ENCODE measurements around the gene NT5M. TPM values are rescaled to one million over a fixed set of nuclear protein-coding genes. Genes with fewer than 3 reads are reported as not detected.

NT5M gene
- total RNA-seq, 1 donor from 2014 or later: 0.93 TPM

GRCh38 chr17:17325816-17326215, 22.6 kb downstream of the NT5M start:
- Mint-ChIP-seq H3K9me3 (no peaks in the 10 kb centered on the region), H3K27ac (no peak overlapping the region)

DNA sequence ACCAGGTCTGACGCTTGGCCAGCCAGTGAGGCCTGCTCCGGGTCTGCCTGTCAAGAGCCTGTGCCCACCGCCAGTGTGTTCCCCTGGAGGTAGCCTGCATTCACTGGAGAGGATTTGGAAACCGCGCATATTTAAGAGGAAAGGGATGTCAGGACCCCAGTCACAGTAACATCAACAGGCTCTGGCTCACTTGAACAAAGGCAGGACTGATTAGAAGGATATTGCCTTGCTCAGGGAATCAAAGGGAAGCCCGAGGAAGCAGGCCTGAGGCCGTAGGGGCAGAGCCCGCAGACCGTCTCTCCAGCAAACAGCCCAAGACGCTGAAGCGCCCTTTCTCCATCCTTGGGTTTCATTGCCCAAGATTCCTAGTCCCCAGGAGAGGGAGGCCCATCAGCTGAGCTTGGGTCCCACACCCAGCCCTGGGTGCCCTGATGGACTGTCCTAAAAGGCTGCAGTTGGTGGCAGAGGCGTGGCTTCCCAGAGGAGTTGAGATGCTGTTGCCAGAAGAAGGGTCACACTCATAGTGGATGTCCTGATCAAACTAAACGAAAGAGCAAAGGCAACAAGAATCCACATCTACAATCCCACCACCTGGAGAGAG, 23.2 kb downstream of the NT5M start:
- ATAC-seq (ENCODE audit: low read depth) (no peak), DNase-seq (no peak)
- H3K4me1 Mint-ChIP-seq: no peaks in the 10 kb centered on the region
- no peaks in the 10 kb centered on the region for H3K36me3 Mint-ChIP-seq (ENCODE audit: low read depth)
- TF ChIP-seq, protein P1, sequence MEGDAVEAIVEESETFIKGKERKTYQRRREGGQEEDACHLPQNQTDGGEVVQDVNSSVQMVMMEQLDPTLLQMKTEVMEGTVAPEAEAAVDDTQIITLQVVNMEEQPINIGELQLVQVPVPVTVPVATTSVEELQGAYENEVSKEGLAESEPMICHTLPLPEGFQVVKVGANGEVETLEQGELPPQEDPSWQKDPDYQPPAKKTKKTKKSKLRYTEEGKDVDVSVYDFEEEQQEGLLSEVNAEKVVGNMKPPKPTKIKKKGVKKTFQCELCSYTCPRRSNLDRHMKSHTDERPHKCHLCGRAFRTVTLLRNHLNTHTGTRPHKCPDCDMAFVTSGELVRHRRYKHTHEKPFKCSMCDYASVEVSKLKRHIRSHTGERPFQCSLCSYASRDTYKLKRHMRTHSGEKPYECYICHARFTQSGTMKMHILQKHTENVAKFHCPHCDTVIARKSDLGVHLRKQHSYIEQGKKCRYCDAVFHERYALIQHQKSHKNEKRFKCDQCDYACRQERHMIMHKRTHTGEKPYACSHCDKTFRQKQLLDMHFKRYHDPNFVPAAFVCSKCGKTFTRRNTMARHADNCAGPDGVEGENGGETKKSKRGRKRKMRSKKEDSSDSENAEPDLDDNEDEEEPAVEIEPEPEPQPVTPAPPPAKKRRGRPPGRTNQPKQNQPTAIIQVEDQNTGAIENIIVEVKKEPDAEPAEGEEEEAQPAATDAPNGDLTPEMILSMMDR (IDR thresholded peaks at IDR 0.05): no peak
- H3K27ac Mint-ChIP-seq: no peak overlapping the region
- no peak overlapping the region for H3K4me3 Mint-ChIP-seq
- no peaks in the 10 kb centered on the region for H3K9me3 Mint-ChIP-seq
- POLR2A ChIA-PET: no interaction called here
- CTCF ChIA-PET: no interaction called here
- no peaks in the 10 kb centered on the region for H3K27me3 Mint-ChIP-seq
- intact Hi-C loops (cut with micrococcal nuclease): no loop called here

More at GRCh38 chr17:17325816-17326215, 22.6 kb downstream of the NT5M start:
- ATAC-seq (ENCODE audit: low read depth) (no peak), DNase-seq (no peak)
- Mint-ChIP-seq H3K4me3 (no peak overlapping the region), H3K4me1 (no peaks in the 10 kb centered on the region), H3K27me3 (no peaks in the 10 kb centered on the region), H3K36me3 (ENCODE audit: low read depth) (no peaks in the 10 kb centered on the region)
- TF ChIP-seq, protein P1 (IDR thresholded peaks at IDR 0.05): no peak
- ChIA-PET CTCF (no interaction called here), POLR2A (no interaction called here)
- intact Hi-C loops (cut with micrococcal nuclease): no loop called here

DNA sequence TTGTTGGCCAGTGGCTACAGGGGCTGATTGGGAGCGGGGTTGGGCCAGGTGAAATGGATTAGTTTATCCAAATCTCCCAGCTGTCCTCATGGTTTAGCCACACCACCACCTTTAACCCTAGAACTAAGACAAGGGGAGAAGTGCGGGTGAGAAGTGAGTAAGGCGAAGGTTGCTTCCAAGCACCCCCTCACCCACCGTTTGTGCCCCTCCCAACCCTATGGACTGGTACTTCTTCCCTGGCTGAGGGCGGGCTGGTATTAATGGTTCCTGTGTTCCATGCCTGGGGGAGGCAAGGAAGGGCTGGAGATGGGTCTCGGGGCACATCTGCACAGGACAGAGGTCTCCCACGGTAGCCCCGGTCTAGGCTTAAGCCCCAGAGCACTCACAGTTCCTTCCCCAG, 25.1 kb downstream of the NT5M start:
- DNase-seq: no peak
- no peak for ATAC-seq (ENCODE audit: low read depth)
- TF ChIP-seq, protein P1 (IDR thresholded peaks at IDR 0.05): no peak
- Mint-ChIP-seq H3K4me3 (no peak overlapping the region), H3K4me1 (no peaks in the 10 kb centered on the region), H3K9me3 (no peaks in the 10 kb centered on the region), H3K36me3 (ENCODE audit: low read depth) (no peaks in the 10 kb centered on the region), H3K27me3 (no peaks in the 10 kb centered on the region), H3K27ac (no peak overlapping the region)
- CTCF ChIA-PET: no interaction called here
- intact Hi-C loops (cut with micrococcal nuclease): no loop called here
- POLR2A ChIA-PET: no interaction called here

- no peak overlapping the region for H3K27ac Mint-ChIP-seq
- H3K4me1 Mint-ChIP-seq: no peaks in the 10 kb centered on the region
Observed at GRCh38 chr17:17341452-17341851, 38.3 kb downstream of the NT5M start.

GRCh38 chr17:17342242-17342945, 39.2 kb downstream of the NT5M start:
- Mint-ChIP-seq H3K27ac (no peak overlapping the region), H3K27me3 (no peaks in the 10 kb centered on the region), H3K36me3 (ENCODE audit: low read depth) (no peaks in the 10 kb centered on the region), H3K4me3 (no peak overlapping the region), H3K4me1 (no peaks in the 10 kb centered on the region), H3K9me3 (no peaks in the 10 kb centered on the region)
- TF ChIP-seq, protein P1 (IDR thresholded peaks at IDR 0.05): no peak
- ATAC-seq (ENCODE audit: low read depth): no peak
- ChIA-PET POLR2A (no interaction called here), CTCF (no interaction called here)
- intact Hi-C loops (cut with micrococcal nuclease): no loop called here
- DNase-seq: no peak

More at GRCh38 chr17:17341452-17341851, 38.3 kb downstream of the NT5M start:
- DNase-seq (no peak), ATAC-seq (ENCODE audit: low read depth) (no peak)
- intact Hi-C loops (cut with micrococcal nuclease): no loop called here
- CTCF ChIA-PET: no interaction called here
- Mint-ChIP-seq H3K36me3 (ENCODE audit: low read depth) (no peaks in the 10 kb centered on the region), H3K9me3 (no peaks in the 10 kb centered on the region), H3K4me3 (no peak overlapping the region), H3K27me3 (no peaks in the 10 kb centered on the region)
- TF ChIP-seq, protein P1 (IDR thresholded peaks at IDR 0.05): no peak
- POLR2A ChIA-PET: no interaction called here

All from activated B cell treated with CpG ODN at 0.5 μM for 24 hours (primary cell).